Hepatocyte (in vitro differentiated cells): Measurements from ENCODE around the gene ANKHD1.

Experiments
- CTCF ChIP-seq: fragments of 200-600 bp; sonication (generic); IDR thresholded peaks from 2 replicates; pipeline ENCODE4 v1.5.1; 2016; ENCODE audit warnings: antibody characterized with exemption, mild to moderate bottlenecking; ENCODE audit not compliant: poor library complexity
- EZH2 ChIP-seq: fragments of 200-600 bp; sonication (generic); IDR thresholded peaks from 2 replicates; pipeline ENCODE4 v1.6.1; 2016; ENCODE audit warnings: antibody characterized with exemption, mild to moderate bottlenecking, borderline replicate concordance
- EZH2phosphoT487 ChIP-seq: fragments of 200-600 bp; sonication (generic); IDR thresholded peaks from one replicate; pipeline ENCODE4 v1.6.1; 2018; ENCODE audit warnings: antibody characterized with exemption, mild to moderate bottlenecking, low read depth, moderate library complexity; ENCODE audit not compliant: unreplicated experiment, severe bottlenecking

GRCh38 chr5:140360101-140360500 is 41.5 kb upstream of the ANKHD1 start, which contains the start of gene SLC4A9:
- TF ChIP-seq CTCF (no peak), EZH2 (no peak), EZH2phosphoT487 (no peak)
